A549 (cell line): ENCODE results near the gene ST6GALNAC4. TPM values are rescaled to one million over a fixed set of nuclear protein-coding genes. Genes with fewer than 3 reads are reported as not detected.

Experiments
- ATAC-seq, 2 experiments: fragments of 200-7000 bp in 1 of 2; fragments of >200 bp in 1 of 2; cut with Nextera tagmentation in 1 of 2; cut with Tn5 transposase in 1 of 2; 3 replicates each; pipeline versions ENCODE4 v1.8.0 to v1.9.1; 2018 to 2020; ENCODE audit warnings: mild to moderate bottlenecking in 1 of 2, moderate library complexity in 1 of 2
- CTCF ChIA-PET: fragments of 300-600 bp; sonication (Branson Sonifier 250); formaldehyde crosslinking; extraction: SDS; loops from one replicate; lab custom pipeline; 2021; ENCODE audit warnings: antibody characterized with exemption, inconsistent platforms; lab: Yijun Ruan, JAX
- POLR2A ChIA-PET: fragments of 350-600 bp; formaldehyde crosslinking; extraction: SDS; loops from one replicate; lab custom pipeline; 2021; ENCODE audit warnings: antibody characterized with exemption, inconsistent platforms; lab: Yijun Ruan, JAX
- DNase-seq, 2 experiments: peaks; one replicate each; pipeline versions ENCODE4 v3.0.0 to v3.0.0-alpha.2; 2011 to 2016; ENCODE audit warnings: low read depth in 1 of 2, low spot score in 1 of 2
- FAIRE-seq: peaks from 2 replicates; lab custom pipeline; 2011; peaks lifted over from hg19 to GRCh38; lab: Jason Lieb, UNC
- H3K27ac ChIP-seq, 2 experiments: fragments of >200 bp; sonication (Bioruptor Twin); formaldehyde crosslinking; 3 replicates each; pipeline ENCODE4 v1.5.1; 2016 to 2017
- H3K4me1 ChIP-seq: fragments of >200 bp; sonication (Bioruptor Twin); formaldehyde crosslinking; 3 replicates; pipeline ENCODE4 v1.6.1; 2016
- H3K4me2 ChIP-seq: fragments of >200 bp; sonication (Bioruptor Twin); formaldehyde crosslinking; 3 replicates; pipeline ENCODE4 v1.6.1; 2016
- H3K4me3 ChIP-seq: fragments of >200 bp; sonication (Bioruptor Twin); formaldehyde crosslinking; 3 replicates; pipeline ENCODE4 v1.5.1; 2016
- H3K9me3 ChIP-seq: fragments of >200 bp; sonication (Bioruptor Twin); formaldehyde crosslinking; 3 replicates; pipeline ENCODE4 v1.6.1; 2016
- BHLHE40 ChIP-seq: IDR thresholded peaks from 2 replicates; pipeline ENCODE4 v1.6.1; 2012; ENCODE audit warnings: low read depth, low read length, inconsistent platforms
- CBX2 ChIP-seq: fragments of 200-600 bp; sonication (generic); IDR thresholded peaks from 2 replicates; pipeline ENCODE4 v1.6.1; 2016; ENCODE audit warnings: low read depth, mild to moderate bottlenecking, borderline replicate concordance
- CEBPB ChIP-seq, 2 experiments: fragments of >200 bp in 1 of 2; sonication (Bioruptor Twin) in 1 of 2; formaldehyde crosslinking in 1 of 2; IDR thresholded peaks; 2 replicates each; pipeline ENCODE4 v1.6.1; 2012 to 2016
- CHD2 ChIP-seq: fragments of 150-350 bp; IDR thresholded peaks from 2 replicates; pipeline ENCODE4 v1.6.1; 2014; ENCODE audit warnings: low read length; ENCODE audit not compliant: partially characterized antibody
- EP300 ChIP-seq, 2 experiments: fragments of >200 bp; sonication (Bioruptor Twin); formaldehyde crosslinking; IDR thresholded peaks; 2 replicates in 1 of 2; 3 replicates in 1 of 2; pipeline ENCODE4 v1.6.1; 2016 to 2017
- FOSB ChIP-seq: fragments of 250-450 bp; sonication (Bioruptor Pico); IDR thresholded peaks from 2 replicates; pipeline ENCODE4 v1.5.0; 2020; ENCODE audit warnings: mild to moderate bottlenecking, moderate library complexity
- FOXS1 ChIP-seq: fragments of 250-450 bp; sonication (Bioruptor Pico); IDR thresholded peaks from 2 replicates; pipeline ENCODE4 v1.5.0; 2020; ENCODE audit warnings: mild to moderate bottlenecking, moderate library complexity
- GATA3 ChIP-seq: IDR thresholded peaks from 2 replicates; pipeline ENCODE4 v1.6.1; 2012; ENCODE audit warnings: borderline replicate concordance
- HDAC2 ChIP-seq: fragments of 200-600 bp; sonication (generic); IDR thresholded peaks from 2 replicates; pipeline ENCODE4 v1.6.1; 2016
- HEYL ChIP-seq: fragments of 250-450 bp; sonication (Bioruptor Pico); IDR thresholded peaks from 2 replicates; pipeline ENCODE4 v1.8.0; 2021; ENCODE audit warnings: mild to moderate bottlenecking, moderate library complexity
- JUNB ChIP-seq: fragments of >200 bp; sonication (Bioruptor Twin); formaldehyde crosslinking; IDR thresholded peaks from 2 replicates; pipeline ENCODE4 v1.6.1; 2016
- MAZ ChIP-seq: fragments of 150-350 bp; IDR thresholded peaks from 2 replicates; pipeline ENCODE4 v1.6.1; 2014; ENCODE audit warnings: antibody characterized with exemption, low read depth, low read length, borderline replicate concordance
- MYC ChIP-seq: IDR thresholded peaks from 2 replicates; pipeline ENCODE4 v1.6.1; 2012; ENCODE audit warnings: mild to moderate bottlenecking, inconsistent platforms, low read length, improper control_type of control experiment, borderline replicate concordance
- NPAS2 ChIP-seq: fragments of 250-450 bp; sonication (Bioruptor Pico); IDR thresholded peaks from 2 replicates; pipeline ENCODE4 v1.8.0; 2022; ENCODE audit warnings: mild to moderate bottlenecking, moderate library complexity, borderline replicate concordance
- NR3C1 ChIP-seq: fragments of >200 bp; sonication (Bioruptor Twin); formaldehyde crosslinking; IDR thresholded peaks from 3 replicates; pipeline ENCODE4 v1.6.1; 2017
- POLR2A ChIP-seq: IDR thresholded peaks from 2 replicates; pipeline ENCODE4 v1.6.1; 2012; ENCODE audit warnings: mild to moderate bottlenecking, low read length
- RARB ChIP-seq: fragments of 250-450 bp; sonication (Bioruptor Pico); IDR thresholded peaks from 2 replicates; pipeline ENCODE4 v1.8.0; 2021; ENCODE audit warnings: mild to moderate bottlenecking, moderate library complexity
- SREBF2 ChIP-seq: fragments of 450-650 bp; IDR thresholded peaks from 2 replicates; pipeline ENCODE4 v1.6.1; 2014; ENCODE audit warnings: mild to moderate bottlenecking, moderate library complexity
- ZC3H11A ChIP-seq: fragments of 450-650 bp; IDR thresholded peaks from 2 replicates; pipeline ENCODE4 v1.6.1; 2014; ENCODE audit warnings: antibody characterized with exemption, mild to moderate bottlenecking
- WGBS: methylation state at CpG from one replicate; pipeline ENCODE4 v1.1.6; 2017; ENCODE audit errors: missing lambda C conversion rate; 5-methylcytosine and 5-hydroxymethylcytosine counted together
- polyA plus RNA-seq, 4 experiments: library from polyadenylated mRNA; depleted of rRNA in 3 of 4; stranded (reverse); fragments of >200 nt; fragmentation: RNase III in 1 of 4; extraction: RNeasy Plus Mini Kit Qiagen cat#74134 plus additional on column Dnase treatment in 1 of 4; gene quantifications; 2 replicates in 3 of 4; 3 replicates in 1 of 4; pipeline ENCODE4 v1.2.3, GENCODE V29; 2011 to 2017
- TF ChIP-seq, protein P1 (sequence below): fragments of 200-600 bp; sonication (generic); IDR thresholded peaks from 2 replicates; pipeline ENCODE4 v1.6.1; 2016; ENCODE audit warnings: antibody characterized with exemption, mild to moderate bottlenecking, moderate library complexity
- TF ChIP-seq, protein P2 (sequence below): fragments of 250-450 bp; sonication (Bioruptor Pico); IDR thresholded peaks from 2 replicates; pipeline ENCODE4 v1.5.0; 2021; ENCODE audit warnings: mild to moderate bottlenecking, moderate library complexity, borderline replicate concordance
- TF ChIP-seq, protein P3 (sequence below): fragments of >200 bp; sonication (Bioruptor Twin); formaldehyde crosslinking; IDR thresholded peaks from 3 replicates; pipeline ENCODE4 v1.5.1; 2016
- TF ChIP-seq, protein P4 (sequence below): fragments of >200 bp; sonication (Bioruptor Twin); formaldehyde crosslinking; IDR thresholded peaks from 2 replicates; pipeline ENCODE4 v1.6.1; 2016
- TF ChIP-seq, protein P5 (sequence below): fragments of 150-350 bp; IDR thresholded peaks from 2 replicates; pipeline ENCODE4 v1.6.1; 2014; ENCODE audit warnings: low read depth, mild to moderate bottlenecking, low read length

ST6GALNAC4 gene
- polyA plus RNA-seq, 2 of the 4 experiments (the other 2 are of a cell fraction), result 11.0 to 24.8 TPM

DNA sequence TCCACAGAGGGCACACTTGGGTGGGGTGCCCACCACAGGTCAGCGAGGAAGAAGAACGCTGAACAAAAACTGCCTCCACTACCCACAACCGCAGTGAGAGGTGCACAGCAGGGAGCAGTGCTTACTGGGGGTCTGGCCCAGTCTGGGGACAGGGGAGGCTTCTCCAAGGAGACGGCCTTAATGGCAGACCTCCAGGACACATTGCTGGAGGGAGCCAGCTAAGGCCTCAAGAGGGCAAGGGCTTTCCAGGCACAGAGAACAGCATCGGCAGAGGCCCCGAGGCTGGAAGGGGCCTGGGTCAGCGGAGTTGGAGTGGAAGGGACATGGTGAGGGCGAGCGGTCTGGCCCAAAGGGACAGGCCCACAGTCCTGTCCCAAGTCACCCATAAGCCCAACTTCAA lies 29.1 kb upstream of the ST6GALNAC4 start:
- no peak overlapping the region for H3K4me2 ChIP-seq
- peak overlapping the region in 1 of 2 experiments; percentile 19; a peak in 1 of 6 replicates for H3K27ac ChIP-seq
- ChIA-PET POLR2A (no interaction called here), CTCF (interaction anchor here (1.5 to 35.7 kb wide), 7 partner anchors 13 to 153 kb away, joined by 5 to 827 read pairs (median 46); partner anchors contain the start of genes NAIF1 and SLC25A25)
- DNase-seq (no peak), FAIRE-seq (no peak), ATAC-seq (no peak)
- peaks cover 18% of the 10 kb centered on the region; the same call in 2 of the 3 replicates for H3K4me1 ChIP-seq
- TF ChIP-seq POLR2A (no peak), BHLHE40 (no peak), GATA3 (no peak), CHD2 (no peak), NPAS2 (CRISPR knock-in tag) (no peak), HDAC2 (no peak), JUNB (no peak), RARB (CRISPR knock-in tag) (no peak), CEBPB (IDR thresholded peaks at IDR 0.05) (no peak), EP300 (IDR thresholded peaks at IDR 0.05) (no peak)
- TF ChIP-seq, protein P1, sequence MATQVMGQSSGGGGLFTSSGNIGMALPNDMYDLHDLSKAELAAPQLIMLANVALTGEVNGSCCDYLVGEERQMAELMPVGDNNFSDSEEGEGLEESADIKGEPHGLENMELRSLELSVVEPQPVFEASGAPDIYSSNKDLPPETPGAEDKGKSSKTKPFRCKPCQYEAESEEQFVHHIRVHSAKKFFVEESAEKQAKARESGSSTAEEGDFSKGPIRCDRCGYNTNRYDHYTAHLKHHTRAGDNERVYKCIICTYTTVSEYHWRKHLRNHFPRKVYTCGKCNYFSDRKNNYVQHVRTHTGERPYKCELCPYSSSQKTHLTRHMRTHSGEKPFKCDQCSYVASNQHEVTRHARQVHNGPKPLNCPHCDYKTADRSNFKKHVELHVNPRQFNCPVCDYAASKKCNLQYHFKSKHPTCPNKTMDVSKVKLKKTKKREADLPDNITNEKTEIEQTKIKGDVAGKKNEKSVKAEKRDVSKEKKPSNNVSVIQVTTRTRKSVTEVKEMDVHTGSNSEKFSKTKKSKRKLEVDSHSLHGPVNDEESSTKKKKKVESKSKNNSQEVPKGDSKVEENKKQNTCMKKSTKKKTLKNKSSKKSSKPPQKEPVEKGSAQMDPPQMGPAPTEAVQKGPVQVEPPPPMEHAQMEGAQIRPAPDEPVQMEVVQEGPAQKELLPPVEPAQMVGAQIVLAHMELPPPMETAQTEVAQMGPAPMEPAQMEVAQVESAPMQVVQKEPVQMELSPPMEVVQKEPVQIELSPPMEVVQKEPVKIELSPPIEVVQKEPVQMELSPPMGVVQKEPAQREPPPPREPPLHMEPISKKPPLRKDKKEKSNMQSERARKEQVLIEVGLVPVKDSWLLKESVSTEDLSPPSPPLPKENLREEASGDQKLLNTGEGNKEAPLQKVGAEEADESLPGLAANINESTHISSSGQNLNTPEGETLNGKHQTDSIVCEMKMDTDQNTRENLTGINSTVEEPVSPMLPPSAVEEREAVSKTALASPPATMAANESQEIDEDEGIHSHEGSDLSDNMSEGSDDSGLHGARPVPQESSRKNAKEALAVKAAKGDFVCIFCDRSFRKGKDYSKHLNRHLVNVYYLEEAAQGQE, result no peak
- TF ChIP-seq, protein P2, sequence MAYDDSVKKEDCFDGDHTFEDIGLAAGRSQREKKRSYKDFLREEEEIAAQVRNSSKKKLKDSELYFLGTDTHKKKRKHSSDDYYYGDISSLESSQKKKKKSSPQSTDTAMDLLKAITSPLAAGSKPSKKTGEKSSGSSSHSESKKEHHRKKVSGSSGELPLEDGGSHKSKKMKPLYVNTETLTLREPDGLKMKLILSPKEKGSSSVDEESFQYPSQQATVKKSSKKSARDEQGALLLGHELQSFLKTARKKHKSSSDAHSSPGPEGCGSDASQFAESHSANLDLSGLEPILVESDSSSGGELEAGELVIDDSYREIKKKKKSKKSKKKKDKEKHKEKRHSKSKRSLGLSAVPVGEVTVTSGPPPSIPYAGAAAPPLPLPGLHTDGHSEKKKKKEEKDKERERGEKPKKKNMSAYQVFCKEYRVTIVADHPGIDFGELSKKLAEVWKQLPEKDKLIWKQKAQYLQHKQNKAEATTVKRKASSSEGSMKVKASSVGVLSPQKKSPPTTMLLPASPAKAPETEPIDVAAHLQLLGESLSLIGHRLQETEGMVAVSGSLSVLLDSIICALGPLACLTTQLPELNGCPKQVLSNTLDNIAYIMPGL (CRISPR knock-in tag), result no peak
- TF ChIP-seq, protein P3, sequence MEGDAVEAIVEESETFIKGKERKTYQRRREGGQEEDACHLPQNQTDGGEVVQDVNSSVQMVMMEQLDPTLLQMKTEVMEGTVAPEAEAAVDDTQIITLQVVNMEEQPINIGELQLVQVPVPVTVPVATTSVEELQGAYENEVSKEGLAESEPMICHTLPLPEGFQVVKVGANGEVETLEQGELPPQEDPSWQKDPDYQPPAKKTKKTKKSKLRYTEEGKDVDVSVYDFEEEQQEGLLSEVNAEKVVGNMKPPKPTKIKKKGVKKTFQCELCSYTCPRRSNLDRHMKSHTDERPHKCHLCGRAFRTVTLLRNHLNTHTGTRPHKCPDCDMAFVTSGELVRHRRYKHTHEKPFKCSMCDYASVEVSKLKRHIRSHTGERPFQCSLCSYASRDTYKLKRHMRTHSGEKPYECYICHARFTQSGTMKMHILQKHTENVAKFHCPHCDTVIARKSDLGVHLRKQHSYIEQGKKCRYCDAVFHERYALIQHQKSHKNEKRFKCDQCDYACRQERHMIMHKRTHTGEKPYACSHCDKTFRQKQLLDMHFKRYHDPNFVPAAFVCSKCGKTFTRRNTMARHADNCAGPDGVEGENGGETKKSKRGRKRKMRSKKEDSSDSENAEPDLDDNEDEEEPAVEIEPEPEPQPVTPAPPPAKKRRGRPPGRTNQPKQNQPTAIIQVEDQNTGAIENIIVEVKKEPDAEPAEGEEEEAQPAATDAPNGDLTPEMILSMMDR, result no peak
- no peaks in the 10 kb centered on the region for H3K9me3 ChIP-seq
- 87% methylated on average over 9 of the region's 9 CpGs for WGBS
- H3K4me3 ChIP-seq, result no peak overlapping the region

DNA sequence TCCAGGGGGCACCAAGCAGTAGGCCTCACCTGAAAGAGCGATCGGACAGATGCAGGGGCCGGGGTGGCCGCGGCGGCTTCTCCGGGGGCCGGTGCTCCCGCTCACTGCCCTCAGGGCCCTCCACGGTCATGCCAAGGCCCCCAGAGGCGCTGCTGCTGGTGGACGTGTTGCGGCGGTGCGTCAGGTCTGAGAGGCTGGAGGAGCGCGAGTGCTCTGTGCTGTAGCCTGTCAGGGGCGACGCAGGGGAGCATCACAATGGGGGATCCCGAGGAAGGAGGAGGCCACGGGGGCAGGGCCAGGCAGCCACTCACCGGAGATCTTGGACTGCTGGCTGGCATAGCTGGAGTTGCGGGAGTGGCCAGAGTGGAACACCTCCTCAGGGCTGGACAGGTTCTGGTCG lies 28.5 kb upstream of the ST6GALNAC4 start:
- ChIA-PET CTCF (interaction anchor here (1.5 to 35.7 kb wide), 10 partner anchors 12 to 170 kb away, joined by 5 to 827 read pairs (median 54); partner anchors contain the start of genes EEIG1, NAIF1 and SLC25A25), POLR2A (no interaction called here)
- H3K9me3 ChIP-seq, result no peaks in the 10 kb centered on the region
- no peak overlapping the region for H3K4me3 ChIP-seq
- no peak overlapping the region for H3K4me2 ChIP-seq
- no peak for DNase-seq
- ATAC-seq, result no peak
- H3K4me1 ChIP-seq, result peaks cover 18% of the 10 kb centered on the region; the same call in 2 of the 3 replicates
- FAIRE-seq, result no peak
- WGBS, result 92% methylated on average over 19 of the region's 24 CpGs
- no peak for TF ChIP-seq MAZ
- TF ChIP-seq ZC3H11A, result no peak
- TF ChIP-seq SREBF2, result no peak
- no peak for TF ChIP-seq CBX2
- no peak for TF ChIP-seq MYC
- TF ChIP-seq, protein P4, sequence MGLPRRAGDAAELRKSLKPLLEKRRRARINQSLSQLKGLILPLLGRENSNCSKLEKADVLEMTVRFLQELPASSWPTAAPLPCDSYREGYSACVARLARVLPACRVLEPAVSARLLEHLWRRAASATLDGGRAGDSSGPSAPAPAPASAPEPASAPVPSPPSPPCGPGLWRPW, result no peak
- no peak for TF ChIP-seq NR3C1
- TF ChIP-seq, protein P2 (CRISPR knock-in tag), result no peak
- no peak for TF ChIP-seq FOSB (CRISPR knock-in tag)
- TF ChIP-seq FOXS1, result no peak
- no peak for TF ChIP-seq HEYL (CRISPR knock-in tag)
- TF ChIP-seq, protein P5, sequence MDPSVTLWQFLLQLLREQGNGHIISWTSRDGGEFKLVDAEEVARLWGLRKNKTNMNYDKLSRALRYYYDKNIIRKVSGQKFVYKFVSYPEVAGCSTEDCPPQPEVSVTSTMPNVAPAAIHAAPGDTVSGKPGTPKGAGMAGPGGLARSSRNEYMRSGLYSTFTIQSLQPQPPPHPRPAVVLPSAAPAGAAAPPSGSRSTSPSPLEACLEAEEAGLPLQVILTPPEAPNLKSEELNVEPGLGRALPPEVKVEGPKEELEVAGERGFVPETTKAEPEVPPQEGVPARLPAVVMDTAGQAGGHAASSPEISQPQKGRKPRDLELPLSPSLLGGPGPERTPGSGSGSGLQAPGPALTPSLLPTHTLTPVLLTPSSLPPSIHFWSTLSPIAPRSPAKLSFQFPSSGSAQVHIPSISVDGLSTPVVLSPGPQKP, result no peak
- TF ChIP-seq, all 56 proteins: peak for 0
- H3K27ac ChIP-seq, result no peak overlapping the region
